ENCODE measurements around the gene BIRC6.

DNA sequence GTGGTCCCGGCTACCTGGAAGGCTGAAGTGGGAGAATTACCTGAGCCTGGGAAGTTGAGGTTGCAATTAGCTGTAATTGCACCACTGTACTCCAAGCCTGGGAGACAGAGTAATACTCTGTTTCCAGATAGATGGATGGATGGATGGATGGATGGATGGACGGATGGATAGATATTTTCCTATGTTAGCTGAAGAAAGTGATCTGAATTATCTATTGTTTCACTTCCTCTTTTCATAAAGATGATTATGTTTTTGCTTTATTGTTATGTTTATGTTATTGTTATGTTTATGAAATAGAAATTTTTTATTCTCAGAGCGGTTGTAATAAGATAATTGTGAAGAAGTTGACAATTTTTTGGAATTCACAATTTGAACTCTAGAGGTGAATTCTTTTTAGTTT, 237.8 kb downstream of the BIRC6 start:
- TF ChIP-seq, protein P1, sequence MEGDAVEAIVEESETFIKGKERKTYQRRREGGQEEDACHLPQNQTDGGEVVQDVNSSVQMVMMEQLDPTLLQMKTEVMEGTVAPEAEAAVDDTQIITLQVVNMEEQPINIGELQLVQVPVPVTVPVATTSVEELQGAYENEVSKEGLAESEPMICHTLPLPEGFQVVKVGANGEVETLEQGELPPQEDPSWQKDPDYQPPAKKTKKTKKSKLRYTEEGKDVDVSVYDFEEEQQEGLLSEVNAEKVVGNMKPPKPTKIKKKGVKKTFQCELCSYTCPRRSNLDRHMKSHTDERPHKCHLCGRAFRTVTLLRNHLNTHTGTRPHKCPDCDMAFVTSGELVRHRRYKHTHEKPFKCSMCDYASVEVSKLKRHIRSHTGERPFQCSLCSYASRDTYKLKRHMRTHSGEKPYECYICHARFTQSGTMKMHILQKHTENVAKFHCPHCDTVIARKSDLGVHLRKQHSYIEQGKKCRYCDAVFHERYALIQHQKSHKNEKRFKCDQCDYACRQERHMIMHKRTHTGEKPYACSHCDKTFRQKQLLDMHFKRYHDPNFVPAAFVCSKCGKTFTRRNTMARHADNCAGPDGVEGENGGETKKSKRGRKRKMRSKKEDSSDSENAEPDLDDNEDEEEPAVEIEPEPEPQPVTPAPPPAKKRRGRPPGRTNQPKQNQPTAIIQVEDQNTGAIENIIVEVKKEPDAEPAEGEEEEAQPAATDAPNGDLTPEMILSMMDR (IDR thresholded peaks at IDR 0.05) = no peak
- TF ChIP-seq POLR2A (IDR thresholded peaks at IDR 0.05) = no peak

Measured in uterus (tissue), 2 donors.